Transverse colon (tissue), 3 donors: ENCODE measurements around the gene ETS2.

ENCODE experiments used
- POLR2A ChIP-seq: fragments of 450-650 bp; IDR thresholded peaks from one replicate; pipeline ENCODE4 v1.6.1; 2016; ENCODE audit warnings: antibody characterized with exemption, mild to moderate bottlenecking, moderate library complexity
- TF ChIP-seq, protein P1 (sequence below), 5 experiments: fragments of 200-600 bp in 3 of 5; fragments of 450-650 bp in 2 of 5; sonication (generic) in 3 of 5; IDR thresholded peaks; 1 replicate in 2 of 5; 2 replicates in 3 of 5; pipeline ENCODE4 v1.5.1; 2016 to 2017; ENCODE audit warnings: antibody characterized with exemption in 5 of 5, inconsistent platforms in 3 of 5, mild to moderate bottlenecking in 2 of 5, moderate library complexity in 1 of 5

DNA sequence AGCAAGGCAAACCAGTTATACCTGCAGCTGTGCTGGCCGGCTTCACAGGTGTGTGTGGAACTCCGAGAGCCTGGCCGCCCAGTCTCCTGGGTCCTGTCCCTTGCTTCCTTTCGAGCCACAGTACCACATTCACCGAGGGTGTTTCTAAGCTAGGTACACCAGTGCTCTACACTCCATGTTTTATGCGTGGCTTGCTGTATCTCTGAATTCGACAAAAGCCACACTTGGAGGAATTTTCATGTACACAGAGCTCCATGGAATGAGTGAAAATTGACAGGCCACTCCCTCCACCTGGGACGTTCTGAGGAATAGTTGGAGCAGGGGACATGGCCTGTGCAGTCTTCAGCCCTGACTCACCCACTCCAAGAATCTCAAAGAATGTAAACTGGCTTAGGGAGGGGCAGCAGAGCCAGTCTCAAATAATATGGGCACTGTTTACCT is 14.0 kb downstream of the ETS2 start:
- TF ChIP-seq, protein P1, sequence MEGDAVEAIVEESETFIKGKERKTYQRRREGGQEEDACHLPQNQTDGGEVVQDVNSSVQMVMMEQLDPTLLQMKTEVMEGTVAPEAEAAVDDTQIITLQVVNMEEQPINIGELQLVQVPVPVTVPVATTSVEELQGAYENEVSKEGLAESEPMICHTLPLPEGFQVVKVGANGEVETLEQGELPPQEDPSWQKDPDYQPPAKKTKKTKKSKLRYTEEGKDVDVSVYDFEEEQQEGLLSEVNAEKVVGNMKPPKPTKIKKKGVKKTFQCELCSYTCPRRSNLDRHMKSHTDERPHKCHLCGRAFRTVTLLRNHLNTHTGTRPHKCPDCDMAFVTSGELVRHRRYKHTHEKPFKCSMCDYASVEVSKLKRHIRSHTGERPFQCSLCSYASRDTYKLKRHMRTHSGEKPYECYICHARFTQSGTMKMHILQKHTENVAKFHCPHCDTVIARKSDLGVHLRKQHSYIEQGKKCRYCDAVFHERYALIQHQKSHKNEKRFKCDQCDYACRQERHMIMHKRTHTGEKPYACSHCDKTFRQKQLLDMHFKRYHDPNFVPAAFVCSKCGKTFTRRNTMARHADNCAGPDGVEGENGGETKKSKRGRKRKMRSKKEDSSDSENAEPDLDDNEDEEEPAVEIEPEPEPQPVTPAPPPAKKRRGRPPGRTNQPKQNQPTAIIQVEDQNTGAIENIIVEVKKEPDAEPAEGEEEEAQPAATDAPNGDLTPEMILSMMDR (IDR thresholded peaks at IDR 0.05): no peak
- TF ChIP-seq POLR2A: no peak
